Tibial nerve (tissue), 3 donors: ENCODE results near the gene SLC7A9.

Experiments
- POLR2A ChIP-seq, 2 donors: fragments of 450-650 bp; IDR thresholded peaks; one replicate each; pipeline ENCODE4 v1.6.1; 2017; ENCODE audit warnings: antibody characterized with exemption in 2 of 2, mild to moderate bottlenecking in 2 of 2, moderate library complexity in 2 of 2
- TF ChIP-seq, protein P1 (sequence below), 5 experiments: fragments of 200-600 bp in 3 of 5; fragments of 450-650 bp in 2 of 5; sonication (generic) in 3 of 5; IDR thresholded peaks; one replicate each; pipeline ENCODE4 v1.5.1; 2016 to 2019; ENCODE audit warnings: antibody characterized with exemption in 5 of 5, mild to moderate bottlenecking in 3 of 5, moderate library complexity in 2 of 5

GRCh38 chr19:32875428-32875827 lies 5.9 kb upstream of the SLC7A9 start:
- no peak for TF ChIP-seq POLR2A (IDR thresholded peaks at IDR 0.05)
- TF ChIP-seq, protein P1, sequence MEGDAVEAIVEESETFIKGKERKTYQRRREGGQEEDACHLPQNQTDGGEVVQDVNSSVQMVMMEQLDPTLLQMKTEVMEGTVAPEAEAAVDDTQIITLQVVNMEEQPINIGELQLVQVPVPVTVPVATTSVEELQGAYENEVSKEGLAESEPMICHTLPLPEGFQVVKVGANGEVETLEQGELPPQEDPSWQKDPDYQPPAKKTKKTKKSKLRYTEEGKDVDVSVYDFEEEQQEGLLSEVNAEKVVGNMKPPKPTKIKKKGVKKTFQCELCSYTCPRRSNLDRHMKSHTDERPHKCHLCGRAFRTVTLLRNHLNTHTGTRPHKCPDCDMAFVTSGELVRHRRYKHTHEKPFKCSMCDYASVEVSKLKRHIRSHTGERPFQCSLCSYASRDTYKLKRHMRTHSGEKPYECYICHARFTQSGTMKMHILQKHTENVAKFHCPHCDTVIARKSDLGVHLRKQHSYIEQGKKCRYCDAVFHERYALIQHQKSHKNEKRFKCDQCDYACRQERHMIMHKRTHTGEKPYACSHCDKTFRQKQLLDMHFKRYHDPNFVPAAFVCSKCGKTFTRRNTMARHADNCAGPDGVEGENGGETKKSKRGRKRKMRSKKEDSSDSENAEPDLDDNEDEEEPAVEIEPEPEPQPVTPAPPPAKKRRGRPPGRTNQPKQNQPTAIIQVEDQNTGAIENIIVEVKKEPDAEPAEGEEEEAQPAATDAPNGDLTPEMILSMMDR (IDR thresholded peaks at IDR 0.05): no peak
